C4-2B (cell line): Measurements from ENCODE around the gene DAD1.

Experiments
- ZFX ChIP-seq: fragments of 450-650 bp; IDR thresholded peaks from 2 replicates; pipeline ENCODE4 v1.6.1; 2017
- TF ChIP-seq, protein P1 (sequence below): fragments of 450-650 bp; conservative IDR thresholded peaks from 2 replicates; pipeline ENCODE4 v1.5.1; 2017; ENCODE audit warnings: mild to moderate bottlenecking

DNA sequence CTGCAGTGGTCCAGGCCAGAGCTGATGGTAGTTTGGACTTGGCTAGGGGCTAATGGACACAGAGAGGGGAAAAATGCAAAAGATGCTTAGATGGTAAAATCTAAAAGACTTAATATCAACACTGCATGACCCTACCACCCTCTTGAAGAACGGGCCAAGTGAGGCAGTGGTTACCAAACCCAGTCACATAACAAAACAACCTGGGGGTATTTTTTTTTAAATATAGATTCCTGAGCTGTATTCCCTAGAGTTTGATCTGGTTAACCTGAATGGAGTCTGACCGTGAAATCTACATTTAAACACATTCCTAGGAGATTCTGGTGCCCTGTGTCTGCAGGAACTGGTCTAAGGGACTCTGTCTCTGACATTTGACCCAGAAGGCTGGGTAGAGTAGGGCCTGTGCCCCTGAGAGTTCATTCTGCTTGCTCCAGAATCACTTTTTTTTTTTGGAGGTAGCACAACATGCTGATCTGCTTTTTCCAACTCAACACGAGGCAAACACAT is 24.8 kb upstream of the DAD1 start:
- TF ChIP-seq, protein P1, sequence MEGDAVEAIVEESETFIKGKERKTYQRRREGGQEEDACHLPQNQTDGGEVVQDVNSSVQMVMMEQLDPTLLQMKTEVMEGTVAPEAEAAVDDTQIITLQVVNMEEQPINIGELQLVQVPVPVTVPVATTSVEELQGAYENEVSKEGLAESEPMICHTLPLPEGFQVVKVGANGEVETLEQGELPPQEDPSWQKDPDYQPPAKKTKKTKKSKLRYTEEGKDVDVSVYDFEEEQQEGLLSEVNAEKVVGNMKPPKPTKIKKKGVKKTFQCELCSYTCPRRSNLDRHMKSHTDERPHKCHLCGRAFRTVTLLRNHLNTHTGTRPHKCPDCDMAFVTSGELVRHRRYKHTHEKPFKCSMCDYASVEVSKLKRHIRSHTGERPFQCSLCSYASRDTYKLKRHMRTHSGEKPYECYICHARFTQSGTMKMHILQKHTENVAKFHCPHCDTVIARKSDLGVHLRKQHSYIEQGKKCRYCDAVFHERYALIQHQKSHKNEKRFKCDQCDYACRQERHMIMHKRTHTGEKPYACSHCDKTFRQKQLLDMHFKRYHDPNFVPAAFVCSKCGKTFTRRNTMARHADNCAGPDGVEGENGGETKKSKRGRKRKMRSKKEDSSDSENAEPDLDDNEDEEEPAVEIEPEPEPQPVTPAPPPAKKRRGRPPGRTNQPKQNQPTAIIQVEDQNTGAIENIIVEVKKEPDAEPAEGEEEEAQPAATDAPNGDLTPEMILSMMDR = no peak
- no peak for TF ChIP-seq ZFX
